Measurements from ENCODE around the gene SLC25A13.

- no peak for TF ChIP-seq CTCF (IDR thresholded peaks at IDR 0.05)
- TF ChIP-seq POLR2A (IDR thresholded peaks at IDR 0.05): no peak
- TF ChIP-seq POLR2AphosphoS5 (IDR thresholded peaks at IDR 0.05; ENCODE audit: insufficient read depth in 1 of 2, low read depth in 1 of 2): no peak
Observed at GRCh38 chr7:96354881-96355280, 33.0 kb upstream of the SLC25A13 start.

Measured in vagina (tissue), 2 donors.